Measurements from ENCODE around the gene TNRC6C.
"Not testable (repeated sequence)": the region's sequence is repeated elsewhere in the genome, so short reads cannot be mapped to it uniquely, and the experiment has no call there.

The TNRC6C gene

DNA sequence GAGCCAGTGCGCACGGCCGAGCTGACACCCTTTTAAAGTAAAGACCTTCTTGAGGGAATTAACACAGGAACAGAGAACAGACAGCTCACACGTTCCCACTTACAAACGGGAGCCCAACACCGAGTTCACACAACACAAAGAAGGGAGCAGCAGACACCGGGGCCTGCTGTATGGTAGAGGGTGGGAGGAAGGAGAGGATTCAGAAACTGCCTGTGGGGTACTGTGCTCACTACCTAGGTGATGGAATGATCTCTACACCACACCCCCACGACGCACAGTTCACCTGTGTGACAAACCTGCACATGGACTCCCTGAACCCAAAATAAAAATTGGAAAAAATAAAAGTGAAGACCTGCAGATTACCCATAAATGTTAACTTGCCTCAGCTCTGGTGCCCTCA, 137.6 kb downstream of the TNRC6C start:
- FAIRE-seq, result no peak

DNA sequence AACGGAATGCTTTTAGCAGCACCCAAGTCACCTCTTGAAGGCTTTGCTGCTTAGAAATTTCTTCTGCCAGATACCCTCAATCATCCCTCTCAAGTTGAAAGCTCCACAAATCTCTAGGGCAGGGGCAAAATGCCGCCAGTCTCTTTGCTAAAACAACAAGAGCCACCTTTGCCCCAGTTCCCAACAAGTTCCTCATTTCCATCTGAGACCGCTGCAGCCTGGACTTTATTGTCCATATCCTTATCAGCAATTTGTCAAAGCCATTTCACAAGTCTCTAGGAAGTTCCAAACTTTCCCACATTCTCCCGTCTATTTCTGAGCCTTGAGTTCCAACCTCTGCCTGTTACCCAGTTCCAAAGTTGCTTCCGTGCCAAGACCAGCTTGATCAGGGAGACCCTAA, 142.6 kb downstream of the TNRC6C start:
- no peak for FAIRE-seq

DNA sequence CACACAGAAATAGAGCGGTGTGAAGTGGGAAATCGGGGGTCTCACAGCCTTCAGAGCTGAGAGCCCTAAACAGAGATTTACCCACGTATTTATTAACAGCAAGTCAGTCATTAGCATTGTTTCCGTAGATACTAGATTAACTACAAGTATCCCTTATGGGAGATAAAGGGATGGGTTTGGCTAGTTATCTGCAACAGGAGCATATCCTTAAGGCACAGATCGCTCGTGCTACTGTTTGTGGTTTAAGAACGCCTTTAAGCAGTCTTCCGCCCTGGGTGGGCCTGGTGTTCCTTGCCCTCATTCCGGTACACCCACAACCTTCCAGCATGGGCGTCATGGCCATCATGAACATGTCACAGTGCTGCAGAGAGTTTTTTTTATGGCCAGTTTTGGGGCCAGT, 143.0 kb downstream of the TNRC6C start:
- FAIRE-seq, result no peak

DNA sequence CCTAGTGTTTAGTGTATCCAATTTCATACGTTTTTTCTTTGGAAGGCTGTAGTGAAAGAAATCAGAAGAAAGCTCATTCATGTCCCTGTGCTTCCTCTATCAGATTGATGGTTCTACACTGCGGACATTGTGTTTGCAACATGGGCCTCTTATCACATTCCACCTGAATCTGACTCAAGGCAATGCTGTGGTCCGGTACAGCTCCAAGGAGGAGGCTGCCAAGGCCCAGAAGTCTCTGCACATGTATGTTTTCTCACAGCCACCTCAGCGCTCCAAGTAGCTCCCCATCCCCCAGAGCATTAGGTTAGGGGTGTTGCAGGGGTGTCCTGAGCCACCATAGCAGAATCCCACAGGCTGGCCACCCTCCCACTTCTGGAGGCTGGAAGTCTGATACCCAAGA, 144.8 kb downstream of the TNRC6C start:
- no peak for FAIRE-seq

DNA sequence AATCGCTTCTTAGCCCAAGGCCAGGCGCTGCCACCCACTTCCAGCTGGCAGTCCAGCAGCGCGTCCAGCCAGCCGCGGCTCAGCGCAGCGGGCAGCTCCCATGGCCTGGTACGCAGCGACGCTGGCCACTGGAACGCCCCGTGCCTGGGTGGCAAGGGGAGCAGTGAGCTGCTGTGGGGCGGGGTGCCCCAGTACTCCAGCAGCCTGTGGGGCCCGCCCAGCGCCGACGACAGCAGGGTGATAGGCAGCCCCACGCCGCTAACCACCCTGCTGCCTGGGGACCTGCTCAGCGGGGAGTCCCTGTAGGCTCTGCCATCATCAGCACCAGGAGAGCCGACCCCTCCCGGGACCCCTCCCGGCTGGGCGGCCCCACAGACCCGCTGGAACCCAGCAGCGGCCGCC, 146.0 kb downstream of the TNRC6C start:
- FAIRE-seq, result no peak

DNA sequence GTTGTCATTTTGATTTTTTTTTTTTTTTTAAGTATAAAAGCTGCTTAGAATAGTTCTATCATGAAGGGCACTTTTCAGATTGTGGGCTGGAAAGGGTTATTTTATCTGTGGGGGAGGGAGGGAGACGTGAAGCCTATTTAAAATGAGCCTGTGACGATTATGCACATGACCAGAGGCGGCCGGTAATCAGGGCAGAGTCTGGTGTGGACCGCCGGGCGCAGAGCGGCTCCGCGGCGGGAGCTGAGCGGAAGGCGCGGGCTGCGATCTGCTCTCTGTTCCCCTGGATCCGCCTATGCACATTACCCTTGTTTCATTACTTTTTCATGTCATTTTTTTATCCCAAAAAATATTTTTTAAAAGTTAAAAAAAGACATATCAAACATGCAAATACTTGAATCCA, 146.6 kb downstream of the TNRC6C start:
- no peak for FAIRE-seq

DNA sequence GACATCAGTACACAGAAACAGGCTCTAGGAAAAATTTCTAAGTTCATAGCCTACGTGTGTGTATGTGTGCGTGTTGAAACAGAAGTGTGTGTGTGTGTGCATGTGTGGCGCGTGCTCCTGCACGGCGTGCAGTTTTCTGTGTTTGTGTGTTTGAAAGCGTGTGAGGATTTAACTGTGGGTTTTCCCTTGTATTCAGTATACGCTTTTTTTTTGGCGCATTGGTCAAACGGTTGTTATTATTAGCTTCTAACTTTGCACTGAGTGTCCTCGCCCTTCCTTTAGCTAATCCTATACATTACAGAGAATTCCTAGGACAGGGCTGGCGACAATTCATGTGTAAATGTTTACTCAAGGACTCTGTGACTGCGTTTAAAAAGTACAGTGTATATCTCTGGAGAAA, 147.0 kb downstream of the TNRC6C start:
- FAIRE-seq, result no peak

DNA sequence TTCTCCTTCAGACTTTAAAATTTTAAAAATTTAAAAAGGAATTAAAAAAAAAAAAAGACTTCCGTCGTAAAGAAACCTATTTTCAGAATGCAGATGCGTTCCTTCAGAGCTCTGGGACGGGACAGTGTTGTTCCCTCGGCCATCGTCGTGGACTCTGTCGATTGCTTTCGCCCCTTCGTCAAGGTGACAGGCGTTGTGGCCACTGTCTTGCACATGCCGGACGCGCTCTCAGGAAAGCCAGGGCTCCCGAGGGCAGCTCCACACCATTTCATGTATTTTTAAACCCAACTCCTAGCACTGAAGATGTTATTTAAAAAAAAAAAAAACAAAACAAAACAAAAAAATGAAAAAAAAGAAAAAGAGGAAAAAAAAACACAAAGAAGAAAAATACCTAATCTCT, 147.7 kb downstream of the TNRC6C start:
- FAIRE-seq, result no peak

DNA sequence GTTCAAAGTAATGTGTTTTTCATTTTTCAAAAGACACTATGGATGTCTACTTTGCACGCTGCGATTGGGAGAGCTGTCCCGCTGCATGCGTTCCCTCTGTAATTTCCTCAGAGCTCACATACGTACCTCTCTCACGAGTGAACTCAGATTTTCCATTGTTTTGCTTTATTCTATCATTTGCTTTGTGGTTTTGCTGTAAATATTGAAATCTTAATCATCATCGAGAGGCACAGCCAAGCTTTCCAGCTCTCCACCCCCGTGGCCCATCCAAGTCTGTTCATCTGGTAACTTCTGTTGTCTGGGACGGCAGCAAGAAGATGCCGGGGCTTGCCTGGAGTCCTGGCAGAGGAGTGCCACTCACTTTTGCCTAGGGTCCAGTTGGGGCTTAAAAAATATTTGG, 149.0 kb downstream of the TNRC6C start:
- no peak for FAIRE-seq

DNA sequence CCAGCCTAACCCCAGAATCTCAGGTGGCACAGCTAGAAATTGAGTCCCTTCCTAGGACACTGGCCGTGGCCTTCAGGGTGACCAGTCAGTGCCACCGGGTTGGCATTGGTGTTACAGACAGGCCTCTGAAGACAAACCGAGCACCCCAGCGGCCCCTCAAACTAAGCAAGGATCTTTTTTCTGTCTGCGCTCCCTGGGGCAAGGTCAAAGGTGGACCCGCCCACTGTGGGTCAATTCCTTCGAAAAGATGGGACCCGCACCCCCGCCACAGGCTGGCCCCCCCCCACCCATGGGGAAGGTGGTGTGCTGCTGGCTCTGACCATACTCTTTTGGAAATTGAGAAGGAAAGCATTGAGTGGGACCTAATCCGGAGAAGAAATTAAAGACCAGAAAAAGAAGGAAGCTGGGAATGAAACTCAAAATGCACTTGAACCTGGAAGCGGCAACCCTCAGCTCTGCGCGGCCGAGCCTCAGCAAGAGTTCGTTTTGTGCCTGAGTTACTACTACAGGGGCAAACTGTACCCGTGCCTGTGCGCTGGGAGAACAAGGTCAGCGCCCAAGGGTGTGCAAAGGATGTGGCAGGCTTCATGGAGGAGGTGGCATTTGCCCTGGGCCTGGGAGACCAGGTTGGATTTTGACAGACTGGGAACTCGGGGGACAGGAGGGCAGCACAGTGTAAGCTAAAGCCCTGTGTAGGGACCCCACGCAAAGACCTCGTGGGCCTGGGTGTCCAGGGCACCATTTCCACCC, 149.6 kb downstream of the TNRC6C start:
- FAIRE-seq, result no peak

DNA sequence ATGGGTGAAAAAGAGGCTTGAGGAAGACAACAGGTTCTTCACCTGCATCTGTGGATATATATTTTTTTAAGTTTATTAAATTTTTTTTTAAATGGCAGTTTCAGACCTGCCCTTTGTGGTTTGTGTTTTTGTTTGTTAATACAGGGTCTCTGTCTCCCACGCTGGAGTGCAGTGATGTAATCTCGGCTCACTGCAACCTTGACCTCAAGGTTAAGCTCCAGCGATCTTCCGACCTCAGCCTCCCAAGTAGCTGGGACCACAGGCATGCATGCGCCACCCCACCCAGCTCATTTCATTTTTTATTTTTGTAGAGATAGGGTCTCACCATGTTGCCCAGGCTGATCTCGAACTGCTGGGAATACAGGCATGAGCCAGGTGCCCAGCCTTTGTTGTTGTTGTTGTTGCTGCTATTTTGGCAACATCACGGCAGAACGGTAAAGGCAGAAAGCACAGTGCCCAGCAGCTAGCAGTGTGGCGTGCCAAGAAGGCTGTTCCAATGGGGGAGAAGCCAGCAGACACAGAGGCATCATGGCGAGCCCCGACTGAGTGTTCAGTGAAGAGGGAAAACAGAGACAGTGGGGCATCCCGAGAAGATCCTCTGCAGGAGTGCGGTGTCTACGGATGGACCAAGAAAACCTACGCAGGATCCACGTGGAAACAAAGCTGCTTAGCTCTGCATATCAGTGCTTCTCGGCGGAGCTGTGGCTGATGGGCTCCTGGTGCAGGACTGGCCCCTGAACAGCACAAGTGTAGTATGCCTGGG, 150.4 kb downstream of the TNRC6C start:
- no peak for FAIRE-seq

DNA sequence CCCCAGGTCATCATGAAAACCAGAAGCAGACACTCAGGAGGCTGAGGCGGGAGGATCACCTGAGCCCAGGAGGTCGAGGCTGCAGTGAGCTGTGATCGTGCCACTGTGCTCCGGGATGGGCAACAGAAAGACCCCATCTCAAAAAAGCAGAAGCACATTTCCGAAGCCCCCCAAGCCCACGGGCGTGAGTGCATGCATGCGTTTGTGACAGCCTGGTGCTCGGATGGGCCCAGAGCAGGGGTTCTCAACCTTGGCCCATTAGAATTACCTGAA, 150.9 kb downstream of the TNRC6C start:
- no peak for FAIRE-seq

DNA sequence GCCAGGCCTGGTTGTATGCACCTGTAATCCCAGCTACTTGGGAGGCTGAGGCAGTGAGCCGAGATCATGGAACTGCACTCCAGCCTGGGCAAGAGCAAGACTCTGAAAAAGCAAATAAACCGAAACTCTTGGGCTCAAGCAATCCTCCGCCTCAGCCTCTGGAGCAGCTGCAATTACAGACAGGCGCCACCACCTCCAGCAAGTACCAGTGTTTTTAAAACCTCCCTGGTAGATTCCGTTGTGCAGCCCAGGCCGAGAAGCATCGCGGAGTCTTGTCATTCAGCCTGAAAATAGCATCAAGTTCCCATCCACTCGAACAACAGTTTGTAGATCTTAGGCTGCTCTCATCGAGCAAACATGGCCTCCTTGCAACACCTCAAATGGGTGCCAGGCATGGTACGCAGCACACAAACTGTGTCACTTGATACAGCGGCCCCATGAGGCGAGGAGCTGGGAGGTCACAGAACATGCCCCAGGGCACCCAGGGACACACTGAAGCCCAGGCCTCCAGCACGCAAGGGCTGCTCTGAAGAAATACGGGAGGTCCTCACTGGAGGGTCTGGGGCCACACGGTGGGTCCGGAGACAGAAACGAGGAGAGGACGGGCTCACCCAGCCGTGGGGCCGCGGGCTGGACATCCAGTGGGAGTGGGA, 152.0 kb downstream of the TNRC6C start:
- no peak for FAIRE-seq

DNA sequence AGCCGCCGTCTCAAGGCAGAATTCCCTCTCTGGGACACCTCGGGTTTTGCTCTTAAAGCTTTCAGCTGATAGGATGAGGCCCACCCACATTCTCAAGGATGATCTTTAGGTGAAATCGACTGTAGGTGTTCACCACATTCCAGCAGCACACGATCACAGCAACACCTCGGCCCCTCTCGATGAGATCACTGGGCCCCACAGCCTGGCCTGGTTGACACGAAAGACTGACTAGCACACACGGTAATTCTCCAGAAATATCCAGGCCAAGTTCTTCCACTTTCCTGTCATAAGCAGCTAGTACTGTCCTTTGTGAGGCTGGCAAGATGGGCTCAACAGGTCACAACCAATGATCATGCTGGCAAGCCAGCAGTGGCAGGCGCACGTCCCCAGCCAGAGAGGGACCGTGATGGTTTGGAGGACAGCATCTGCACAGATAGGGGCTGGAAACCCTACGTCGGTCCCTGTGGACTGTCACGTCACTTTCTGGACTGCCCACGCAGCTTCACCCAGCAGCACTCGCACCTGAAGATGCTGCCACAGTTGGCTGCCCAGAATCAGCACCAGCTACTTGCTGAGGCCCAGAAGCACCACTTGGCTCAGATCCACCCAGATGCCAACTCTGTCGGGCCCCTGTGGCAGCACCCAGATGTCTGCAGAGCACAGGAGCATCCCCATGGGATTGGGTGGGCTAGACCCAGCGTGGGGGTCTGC, 152.7 kb downstream of the TNRC6C start:
- no peak for FAIRE-seq

DNA sequence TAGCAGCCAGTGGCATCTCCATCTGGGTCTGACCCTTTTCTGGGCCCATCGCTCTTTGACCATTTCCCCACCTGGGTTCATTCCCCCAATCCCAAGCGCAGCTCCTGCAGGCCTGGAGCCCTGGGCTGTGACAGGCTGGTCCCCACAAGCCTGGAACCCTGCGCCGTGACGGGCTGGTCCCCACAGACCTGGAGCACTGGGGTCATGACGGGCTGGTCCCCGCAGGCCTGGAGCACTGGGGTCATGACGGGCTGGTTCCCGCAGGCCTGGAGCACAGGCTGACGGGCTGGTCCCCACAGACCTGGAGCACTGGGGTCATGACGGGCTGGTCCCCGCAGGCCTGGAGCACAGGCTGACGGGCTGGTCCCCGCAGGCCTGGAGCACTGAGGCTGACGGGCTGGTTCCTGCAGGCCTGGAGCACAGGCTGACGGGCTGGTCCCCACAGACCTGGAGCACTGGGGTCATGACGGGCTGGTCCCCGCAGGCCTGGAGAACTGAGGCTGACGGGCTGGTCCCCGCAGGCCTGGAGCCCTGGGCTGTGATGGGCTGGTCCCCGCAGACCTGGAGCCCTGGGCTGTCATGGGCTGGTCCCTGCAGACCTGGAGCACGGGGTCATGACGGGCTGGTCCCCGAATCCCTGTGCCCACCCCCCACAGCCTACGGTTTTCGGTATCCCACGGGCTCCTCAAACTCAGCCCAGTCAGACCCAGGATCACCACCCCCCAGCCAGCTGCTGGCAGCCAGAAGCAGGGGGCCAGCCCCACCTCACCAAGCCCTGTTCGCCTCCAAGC, 153.4 kb downstream of the TNRC6C start:
- no peak for FAIRE-seq

DNA sequence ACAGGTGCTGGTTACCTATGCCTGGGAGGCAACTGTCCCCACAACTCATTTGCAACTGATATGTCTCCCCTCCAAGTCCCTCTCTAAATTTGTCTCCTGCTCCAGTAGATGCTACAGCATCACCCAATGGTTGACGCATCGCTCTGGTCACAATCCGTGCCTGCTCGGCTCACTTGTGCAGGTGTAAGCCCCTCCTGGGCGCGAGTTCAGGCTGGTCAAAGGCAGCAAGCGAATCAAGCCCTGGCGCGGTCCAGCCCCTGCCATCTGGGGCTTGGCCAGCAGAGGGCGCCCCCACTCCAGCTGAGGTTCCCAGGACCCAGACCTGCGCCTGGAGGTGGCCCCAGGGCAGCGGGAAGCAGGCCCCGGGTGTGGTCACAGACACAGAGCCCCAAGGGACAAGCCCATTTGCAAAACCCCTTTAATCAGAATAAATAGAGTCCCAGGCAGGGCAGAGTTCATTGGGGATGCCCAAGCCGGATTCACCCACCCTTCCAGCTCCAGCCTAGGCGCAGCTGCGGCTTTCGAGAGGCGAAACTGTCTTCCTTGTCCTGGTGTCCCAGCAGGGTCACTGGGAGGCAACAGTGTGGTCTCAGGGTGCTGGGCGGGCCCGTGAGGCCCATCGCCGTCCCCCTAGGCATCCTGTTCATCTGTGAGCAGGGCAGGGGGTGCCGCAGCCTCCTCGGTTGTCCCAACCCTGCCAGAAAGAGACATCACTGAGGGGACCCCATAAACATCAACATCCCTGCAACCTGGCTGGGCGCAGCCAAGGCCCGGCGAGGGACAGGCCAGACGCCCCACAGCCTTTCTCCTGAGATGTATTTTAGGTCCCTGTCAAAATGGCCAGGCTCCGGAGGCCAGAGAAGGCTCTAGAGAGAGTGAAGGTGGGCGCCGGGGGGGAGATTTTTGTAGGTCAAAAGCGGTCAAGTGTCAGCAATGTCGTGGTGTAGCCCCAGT, 154.3 kb downstream of the TNRC6C start:
- FAIRE-seq, result no peak

DNA sequence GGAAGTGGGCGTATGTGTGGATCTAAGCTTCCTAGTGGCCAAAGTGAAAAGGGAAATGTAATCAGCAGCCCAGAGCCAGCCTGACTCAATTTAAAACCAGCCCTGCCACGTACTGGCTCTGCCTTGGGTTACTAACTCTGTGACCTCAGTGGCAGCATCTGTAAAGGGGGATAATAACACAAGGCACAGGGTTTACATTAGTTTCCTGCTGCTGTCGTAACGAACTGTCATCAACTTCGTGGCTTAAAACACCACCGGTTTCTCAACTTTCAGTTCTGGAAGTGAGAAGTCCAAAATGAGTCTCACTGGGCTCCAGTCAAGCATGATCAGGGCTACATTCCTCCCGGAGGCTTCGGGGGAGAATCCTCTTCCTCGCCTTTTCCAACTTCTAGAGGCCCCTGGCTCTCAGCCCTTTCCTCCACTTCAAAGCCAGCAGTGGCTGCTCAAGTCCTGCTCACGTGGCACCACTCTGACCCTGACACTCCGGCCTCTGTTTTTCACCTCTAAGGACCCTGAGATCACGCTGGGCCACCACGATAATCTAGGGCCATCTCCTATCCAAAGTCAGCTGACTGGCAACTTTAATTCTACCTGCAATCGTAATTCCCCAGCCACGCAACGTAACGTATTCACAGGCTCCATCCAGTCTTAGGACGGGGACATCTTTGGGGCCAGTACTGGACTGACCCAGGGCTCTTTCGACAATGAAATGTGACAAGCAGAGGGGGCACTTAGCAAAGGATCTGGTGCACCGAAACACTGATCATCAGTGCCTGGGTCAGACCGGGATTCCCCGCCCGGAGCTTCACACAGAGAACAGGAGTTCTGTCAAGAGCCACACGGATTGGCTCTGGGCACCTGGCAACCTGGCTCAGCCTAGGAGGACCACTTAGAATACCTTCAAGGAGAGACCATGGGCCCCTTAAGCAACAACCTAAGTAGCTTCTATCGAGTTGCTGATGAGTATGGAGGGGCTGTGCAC, 155.6 kb downstream of the TNRC6C start:
- FAIRE-seq, result no peak

DNA sequence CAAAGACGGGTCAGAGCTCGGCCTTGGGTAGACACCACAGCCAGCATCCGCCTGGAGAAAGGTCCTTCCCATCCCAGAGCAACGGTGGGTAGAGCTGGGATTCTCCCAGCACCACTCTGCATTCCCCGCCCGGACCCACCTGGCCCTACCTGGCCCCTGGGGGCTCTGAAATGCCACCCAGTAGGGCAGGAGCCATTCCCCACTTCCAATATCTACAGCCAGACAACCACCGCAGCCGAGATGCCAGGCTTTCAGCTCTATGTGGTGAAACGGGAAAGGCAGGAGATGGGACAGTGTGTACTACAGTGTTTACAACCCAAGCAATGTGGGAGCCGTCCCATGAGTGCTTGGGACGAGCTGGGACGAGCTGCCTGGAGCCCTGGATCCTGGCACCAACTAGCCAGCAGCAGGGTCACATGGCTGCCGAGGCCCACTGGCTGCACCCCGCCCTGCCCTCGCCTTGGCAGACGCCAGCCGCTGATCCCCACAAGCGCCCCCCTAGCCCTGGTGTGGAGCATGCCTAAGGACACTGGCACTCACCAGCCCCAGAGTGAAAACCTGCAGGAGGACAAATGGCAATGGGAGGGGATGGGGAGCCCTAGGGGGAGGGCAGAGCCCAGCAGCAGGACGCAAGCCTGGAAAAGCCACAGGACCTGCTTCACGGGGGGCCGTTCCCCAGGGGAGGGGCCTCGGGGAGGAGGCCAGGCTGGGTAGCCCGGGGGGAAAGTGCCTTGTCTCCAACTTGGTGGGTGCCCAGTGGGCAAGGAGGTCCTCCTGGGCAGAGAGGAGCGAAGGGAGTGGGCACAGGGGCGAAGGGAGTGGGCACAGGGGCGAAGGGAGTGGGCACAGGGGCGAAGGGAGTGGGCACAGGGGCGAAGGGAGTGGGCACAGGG, 156.6 kb downstream of the TNRC6C start:
- FAIRE-seq, result no peak

DNA sequence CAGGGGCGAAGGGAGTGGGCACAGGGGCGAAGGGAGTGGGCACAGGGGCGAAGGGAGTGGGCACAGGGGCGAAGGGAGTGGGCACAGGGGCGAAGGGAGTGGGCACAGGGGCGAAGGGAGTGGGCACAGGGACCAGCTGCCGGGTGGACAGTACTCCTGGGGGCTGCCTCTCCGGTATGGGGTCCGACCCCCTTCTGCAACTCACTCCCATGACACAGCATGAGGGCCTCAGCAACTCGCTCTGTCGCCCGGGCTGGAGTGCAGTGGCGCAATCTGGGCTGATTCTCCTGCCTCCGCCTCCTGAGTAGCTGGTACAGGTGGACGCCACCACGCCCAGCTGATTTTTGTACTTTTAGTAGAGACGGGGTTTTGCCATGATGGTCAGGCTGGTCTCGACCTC, 157.3 kb downstream of the TNRC6C start:
- not testable (repeated sequence) for FAIRE-seq

Measured in islet of Langerhans (tissue), 1 donor.